ENCODE measurements around the gene NYAP1.
"Not testable (repeated sequence)": the region's sequence is repeated elsewhere in the genome, so short reads cannot be mapped to it uniquely, and the experiment has no call there.

The NYAP1 gene

GRCh38 chr7:100516135-100516812 is 32.5 kb downstream of the NYAP1 start:
- peak; percentile 46 for DNase-seq

GRCh38 chr7:100517305-100517704 is 33.6 kb downstream of the NYAP1 start:
- DNase-seq: no peak

GRCh38 chr7:100519580-100519979 is 35.9 kb downstream of the NYAP1 start:
- DNase-seq: no peak

- DNase-seq: no peak
Measured at GRCh38 chr7:100520138-100520537, 36.4 kb downstream of the NYAP1 start.

- no peak for DNase-seq
Measured at GRCh38 chr7:100521076-100521475, 37.3 kb downstream of the NYAP1 start.

GRCh38 chr7:100521909-100522593 is 38.3 kb downstream of the NYAP1 start:
- DNase-seq: not testable (repeated sequence)

GRCh38 chr7:100523192-100523591 is 39.5 kb downstream of the NYAP1 start:
- not testable (repeated sequence) for DNase-seq

- DNase-seq: not testable (repeated sequence)
Measured at GRCh38 chr7:100528108-100528866, 44.6 kb downstream of the NYAP1 start.

- no peak for DNase-seq
Measured at GRCh38 chr7:100532165-100533022, 48.7 kb downstream of the NYAP1 start.

GRCh38 chr7:100535982-100536381 is 52.3 kb downstream of the NYAP1 start:
- not testable (repeated sequence) for DNase-seq

GRCh38 chr7:100536695-100537094 is 53.0 kb downstream of the NYAP1 start:
- not testable (repeated sequence) for DNase-seq

- no peak for DNase-seq
Measured at GRCh38 chr7:100538348-100538653, 54.6 kb downstream of the NYAP1 start.

GRCh38 chr7:100538654-100539435 is 55.1 kb downstream of the NYAP1 start, which contains the start of gene AGFG2:
Gene AGFG2 (plus strand): TSS chr7:100539203. CDS start chr7:100539347, 144 bp downstream.
- DNase-seq: peak; percentile 100

- no peak for DNase-seq
Measured at GRCh38 chr7:100539436-100540006, 55.8 kb downstream of the NYAP1 start.

- DNase-seq: no peak
Measured at GRCh38 chr7:100540073-100540723, 56.5 kb downstream of the NYAP1 start.

- not testable (repeated sequence) for DNase-seq
Measured at GRCh38 chr7:100541309-100541708, 57.6 kb downstream of the NYAP1 start.

- no peak for DNase-seq
Measured at GRCh38 chr7:100543586-100543985, 59.9 kb downstream of the NYAP1 start.

GRCh38 chr7:100544386-100544785 is 60.7 kb downstream of the NYAP1 start:
- DNase-seq: no peak
